GM03348 (cell line): Measurements from ENCODE around the gene STX8.
A peak's percentile ranks its signal among the peaks of the same experiment; 100 is the strongest.

Experiments used
- DNase-seq: peaks from one replicate; pipeline ENCODE4 v3.0.0; 2012; ENCODE audit warnings: low spot score

STX8 gene

DNA sequence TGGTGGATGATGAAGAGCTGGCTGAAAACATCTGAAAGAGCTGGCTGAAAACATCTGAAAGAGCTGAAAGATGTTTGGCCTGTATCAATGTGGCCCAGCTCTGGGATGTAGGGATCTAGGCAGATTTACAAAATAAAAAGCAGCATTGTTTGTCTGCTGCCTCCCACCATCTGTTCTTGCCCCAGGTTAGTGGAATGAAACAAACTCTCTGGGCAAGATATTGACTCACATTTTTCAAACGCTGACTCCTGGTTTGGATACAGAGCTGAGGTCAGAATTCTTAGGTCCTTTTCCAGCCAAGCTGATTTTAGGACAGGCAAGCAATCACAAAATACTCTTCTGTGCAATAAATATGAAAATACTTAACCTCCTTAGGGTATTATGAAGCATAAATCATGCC lies 139.0 kb downstream of the STX8 start:
- DNase-seq, result peak; percentile 57

DNA sequence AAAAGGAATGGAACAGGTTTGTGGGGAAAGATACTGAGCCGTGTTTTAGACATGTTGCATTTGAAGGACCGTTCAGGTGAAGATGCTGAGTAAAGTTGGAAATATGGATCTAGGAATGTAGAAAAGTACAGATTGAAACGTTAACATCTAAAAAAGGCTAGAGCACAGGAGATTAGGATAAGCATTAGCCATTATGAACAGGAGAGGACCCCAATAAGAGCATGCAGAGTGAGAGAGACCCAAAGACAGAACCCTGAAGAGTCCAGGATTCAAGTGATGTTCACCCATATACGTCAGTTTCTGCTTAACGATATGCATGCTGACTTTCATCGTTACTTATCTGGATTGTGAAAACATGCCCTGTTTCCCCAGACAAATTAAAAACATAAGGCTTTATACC lies 140.5 kb downstream of the STX8 start:
- DNase-seq, result no peak

DNA sequence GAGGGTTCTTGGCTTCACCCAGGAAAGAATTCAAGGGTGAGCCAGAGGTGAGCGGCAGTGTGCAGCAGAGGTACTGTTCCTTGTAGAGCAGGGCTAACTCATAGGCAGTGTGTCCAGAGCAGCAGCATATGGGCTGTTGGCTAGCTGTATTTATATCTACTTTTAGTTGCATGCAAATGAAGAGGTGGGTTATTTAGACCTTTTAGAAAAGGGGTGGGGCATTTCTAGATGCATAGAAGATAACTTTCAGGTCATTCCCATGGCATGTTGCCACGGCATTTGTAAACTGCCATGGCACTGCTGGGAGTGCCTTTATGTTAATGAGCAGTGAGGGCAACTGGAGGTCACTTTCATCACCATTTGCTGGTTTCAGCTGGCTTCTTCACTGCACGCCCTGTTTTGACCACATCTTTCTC lies 141.0 kb downstream of the STX8 start:
- no peak for DNase-seq

DNA sequence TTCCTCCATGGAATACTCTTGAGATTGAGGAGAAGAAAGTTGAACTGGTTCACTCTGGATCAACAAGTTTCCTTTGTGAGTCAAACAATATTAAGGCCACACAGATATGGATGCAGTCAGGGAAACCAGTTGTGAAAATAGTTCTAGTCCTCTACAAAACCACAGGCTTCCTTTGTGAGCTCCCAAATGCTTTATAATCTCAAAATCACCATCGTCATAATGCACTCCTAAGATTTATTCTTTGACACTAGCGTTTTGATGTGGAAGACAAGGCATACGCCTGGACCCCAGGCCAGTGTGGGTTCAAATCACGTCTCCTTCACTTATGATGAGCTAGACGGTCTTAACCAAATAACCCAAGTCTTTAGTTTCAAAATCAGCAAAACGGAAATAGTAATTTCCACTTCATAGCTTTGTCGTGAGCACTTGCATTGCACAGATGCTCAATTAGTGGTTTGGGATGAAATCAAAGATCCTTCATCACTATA lies 142.6 kb downstream of the STX8 start:
- DNase-seq, result peak; percentile 45

DNA sequence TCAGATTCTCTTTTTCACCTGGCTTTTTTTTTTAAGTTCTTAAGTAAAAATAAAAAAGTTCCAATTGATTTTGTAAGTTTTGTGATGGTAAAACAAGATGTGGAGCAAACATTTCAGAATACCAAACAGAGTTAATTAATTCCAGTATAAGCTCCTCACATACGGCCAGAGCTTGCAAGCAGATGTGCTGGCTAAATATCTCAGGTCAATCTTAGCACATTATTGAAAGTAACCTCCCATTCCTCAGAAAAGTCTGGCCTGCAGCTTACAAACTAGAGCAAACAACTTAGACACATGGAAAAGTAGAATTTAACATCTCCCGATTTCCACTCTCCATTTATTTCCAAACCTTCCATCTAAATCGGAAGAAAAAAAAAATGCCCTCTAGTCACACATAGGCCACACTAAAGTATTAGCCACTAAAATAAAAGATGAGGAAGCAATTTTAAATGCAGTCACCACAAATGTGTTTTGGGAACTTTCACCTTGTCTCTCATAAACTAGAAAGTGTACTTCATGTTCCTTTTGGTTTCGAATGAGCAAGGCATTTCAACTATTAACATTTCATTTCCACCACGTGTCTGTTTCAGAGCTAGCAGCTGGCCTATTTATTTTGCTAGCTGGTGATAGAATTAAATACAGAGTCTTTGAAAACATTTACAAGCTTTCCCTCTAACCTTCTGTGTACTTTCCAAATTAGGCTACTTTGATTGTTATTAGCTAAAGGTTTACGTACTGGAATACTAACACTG lies 143.3 kb downstream of the STX8 start:
- DNase-seq, result no peak

GRCh38 chr17:9431620-9432019 lies 144.0 kb downstream of the STX8 start:
- DNase-seq, result no peak

GRCh38 chr17:9427465-9428315 lies 147.9 kb downstream of the STX8 start:
- DNase-seq, result no peak

GRCh38 chr17:9424071-9424640 lies 151.5 kb downstream of the STX8 start:
- no peak for DNase-seq

GRCh38 chr17:9421525-9421924 lies 154.1 kb downstream of the STX8 start:
- DNase-seq, result no peak

DNA sequence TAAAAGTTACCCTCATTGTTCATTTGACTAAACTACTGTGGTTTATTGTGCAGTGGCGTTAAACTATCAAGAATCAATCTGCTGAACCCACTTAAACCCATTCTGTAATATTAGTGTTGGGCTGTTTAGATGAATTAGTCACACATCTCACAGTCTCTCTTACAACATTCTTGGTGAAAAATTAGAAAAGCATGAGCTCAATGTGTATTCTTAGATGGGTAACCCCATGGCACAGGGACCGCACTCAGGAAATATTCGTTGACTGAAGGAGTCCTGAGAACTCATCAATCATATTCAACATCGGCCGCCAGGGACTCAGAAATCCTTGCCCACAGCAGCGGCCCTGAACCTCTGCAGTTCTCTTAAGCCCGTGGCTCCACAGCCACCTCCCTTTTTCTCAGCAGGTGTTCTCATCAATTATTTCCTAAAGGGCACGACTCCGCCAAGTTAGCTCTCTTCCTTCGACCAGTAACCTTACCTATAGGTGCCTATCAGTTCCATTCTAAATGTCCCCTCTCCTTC lies 155.6 kb downstream of the STX8 start:
- no peak for DNase-seq

GRCh38 chr17:9414471-9414870 lies 161.1 kb downstream of the STX8 start:
- DNase-seq, result no peak

GRCh38 chr17:9410737-9411136 lies 164.9 kb downstream of the STX8 start:
- no peak for DNase-seq

- DNase-seq, result no peak
Observed at GRCh38 chr17:9410301-9410700, 165.3 kb downstream of the STX8 start.

- DNase-seq, result no peak
Observed at GRCh38 chr17:9409878-9410277, 165.7 kb downstream of the STX8 start.

GRCh38 chr17:9408868-9409829 lies 166.5 kb downstream of the STX8 start:
- no peak for DNase-seq

GRCh38 chr17:9408381-9408780 lies 167.2 kb downstream of the STX8 start:
- DNase-seq, result no peak

GRCh38 chr17:9406046-9406606 lies 169.5 kb downstream of the STX8 start:
- no peak for DNase-seq

GRCh38 chr17:9403257-9403656 lies 172.4 kb downstream of the STX8 start:
- no peak for DNase-seq

DNA sequence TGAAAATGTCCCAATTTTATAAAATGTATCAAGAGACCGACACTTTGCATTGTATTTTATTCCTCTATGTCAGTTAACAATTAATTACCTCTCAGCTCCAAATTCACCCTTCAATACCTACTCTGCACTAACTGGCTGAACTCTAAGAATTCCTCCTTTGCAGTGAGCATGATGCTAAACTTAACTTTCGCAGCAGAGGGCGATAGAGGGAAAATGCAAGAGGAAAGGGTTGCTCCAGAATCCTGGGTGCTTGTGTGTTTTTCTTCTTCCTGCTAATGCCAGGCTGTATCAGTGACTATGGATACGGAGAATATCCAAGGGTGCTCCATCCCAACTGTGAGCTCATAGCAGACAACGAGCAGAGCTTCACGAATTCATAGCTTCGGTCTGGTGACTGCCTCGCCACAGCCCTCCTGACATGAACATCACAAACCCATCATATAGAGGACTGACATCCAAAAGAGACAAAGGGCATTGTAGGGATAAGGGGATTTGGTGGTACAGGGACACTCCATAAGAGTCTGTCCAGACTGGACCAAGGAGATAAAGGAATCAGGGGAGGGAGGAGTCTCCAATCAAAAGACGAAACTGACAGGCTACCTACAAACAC lies 172.9 kb downstream of the STX8 start:
- DNase-seq, result no peak

DNA sequence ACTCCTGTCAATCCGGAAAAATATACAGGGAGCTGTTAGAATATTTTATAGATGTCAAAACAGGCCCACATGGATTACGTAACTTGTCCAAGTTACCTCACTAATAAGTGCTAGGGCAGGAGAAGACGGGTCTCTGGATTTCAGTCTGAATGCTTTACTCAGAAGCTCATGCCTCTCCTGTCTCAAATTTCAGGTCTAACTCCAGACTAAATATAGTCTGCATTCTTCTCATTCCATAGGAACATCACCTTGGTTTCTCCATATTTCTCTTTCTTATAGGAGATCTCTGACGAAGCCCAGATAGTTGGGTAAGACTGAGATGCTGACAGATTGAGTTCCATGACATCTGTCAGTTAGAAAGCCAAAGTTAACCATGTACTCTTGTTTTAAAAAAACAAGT lies 174.2 kb downstream of the STX8 start:
- DNase-seq, result peak; percentile 76

DNA sequence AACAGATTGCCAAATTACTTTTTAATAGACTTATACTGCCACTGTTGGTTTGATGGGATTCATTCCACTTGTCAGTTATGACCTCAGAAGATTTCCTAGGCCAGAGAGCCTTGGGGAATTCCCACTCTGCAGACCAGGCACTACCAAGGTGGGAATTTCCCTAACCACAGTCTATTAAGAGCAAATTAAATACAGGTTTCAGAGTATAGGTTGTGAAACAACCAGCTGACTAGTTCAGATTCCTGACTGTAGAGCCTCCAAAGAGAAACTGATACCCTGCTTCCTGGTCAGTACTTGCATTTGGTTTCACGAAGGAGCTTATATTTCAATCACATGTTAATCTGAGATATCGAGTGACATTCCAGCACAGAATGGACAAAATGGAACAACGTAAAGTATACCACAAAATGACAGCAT lies 186.5 kb downstream of the STX8 start:
- peak; percentile 80 for DNase-seq
